GM19099 (cell line): ENCODE data around the gene LRRFIP2.

Experiments
- POLR2A ChIP-seq: IDR thresholded peaks from 3 replicates; pipeline ENCODE4 v1.6.1; 2011; ENCODE audit warnings: low read depth; ENCODE audit not compliant: insufficient read length; ENCODE audit errors: extremely low read depth

The LRRFIP2 gene

GRCh38 chr3:37024820-37025405 lies 149.5 kb downstream of the LRRFIP2 start:
- TF ChIP-seq POLR2A: no peak

DNA sequence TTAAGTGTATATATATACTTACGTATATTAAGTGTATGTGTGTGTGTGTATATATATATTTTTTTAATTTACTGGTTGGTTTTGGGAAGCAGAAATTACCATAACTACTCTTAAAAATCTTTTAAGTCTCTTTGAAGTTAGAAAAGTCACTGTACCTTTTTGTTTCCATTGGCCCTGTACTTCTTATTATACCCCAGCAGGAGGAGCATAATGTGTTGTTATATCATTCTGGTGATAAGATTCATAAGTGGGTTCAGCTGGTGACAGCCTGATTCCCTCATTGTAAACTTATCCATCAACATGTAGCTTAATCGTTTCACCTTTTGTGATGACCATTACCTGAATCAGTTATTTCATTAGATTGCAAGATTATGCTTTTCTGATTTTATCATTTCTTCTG lies 150.3 kb downstream of the LRRFIP2 start:
- TF ChIP-seq POLR2A: no peak

- no peak for TF ChIP-seq POLR2A
Measured at GRCh38 chr3:37017683-37018082, 156.7 kb downstream of the LRRFIP2 start.

DNA sequence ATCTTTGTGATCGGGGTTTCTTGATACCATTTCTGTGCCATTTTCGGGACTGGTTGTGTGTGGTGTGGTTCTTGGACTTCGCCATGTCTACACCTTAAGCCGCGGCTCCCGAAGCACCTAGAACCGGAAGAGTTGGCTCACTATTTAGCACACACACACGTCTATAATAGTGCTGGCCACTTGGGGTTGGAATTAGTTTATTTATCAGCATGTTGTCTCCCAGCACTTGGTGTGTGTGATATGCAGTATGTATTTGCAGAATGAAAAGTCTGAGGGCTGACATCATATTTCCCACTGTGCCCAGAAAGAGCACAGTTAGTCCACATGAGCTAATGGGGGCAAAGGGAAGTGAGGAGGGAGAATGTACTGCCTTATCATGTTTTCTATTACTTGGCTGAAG lies 157.5 kb downstream of the LRRFIP2 start:
- no peak for TF ChIP-seq POLR2A

- TF ChIP-seq POLR2A: no peak
Measured at GRCh38 chr3:37015642-37016041, 158.7 kb downstream of the LRRFIP2 start.

- TF ChIP-seq POLR2A: no peak
Measured at GRCh38 chr3:37014620-37015019, 159.8 kb downstream of the LRRFIP2 start.
